Measurements from ENCODE around the gene ELAVL1. TPM values are rescaled to one million over a fixed set of nuclear protein-coding genes. Genes with fewer than 3 reads are reported as not detected.

ELAVL1 gene
- total and polyA plus RNA-seq, 9 of the 15 experiments (the other 6 are each of a cell fraction or from before 2014, with no cell fraction given), result 4.3 to 172 (median 69.2) TPM

GRCh38 chr19:8050274-8051096 lies 45.0 kb upstream of the ELAVL1 start (continued):
- TF ChIP-seq KLF1 (tag; IDR thresholded peaks at IDR 0.05) (no peak), ZC3H11A (IDR thresholded peaks at IDR 0.05; ENCODE audit: low read depth, low read length) (no peak), NR2C1 (IDR thresholded peaks at IDR 0.05) (no peak), NR2C1 (tag; IDR thresholded peaks at IDR 0.05) (0 out of 2 replicates have a peak, but pooled peaks have one; percentile 35), ZNF699 (CRISPR knock-in tag; IDR thresholded peaks at IDR 0.05; ENCODE audit: insufficient replicate concordance) (no peak), HNRNPLL (IDR thresholded peaks at IDR 0.05; ENCODE audit: low read depth, low read length, poor library complexity, severe bottlenecking) (no peak), TBL1XR1 (IDR thresholded peaks at IDR 0.05; ENCODE audit: low read length in 2 of 2) (no peak), AFF4 (CRISPR knock-in tag; IDR thresholded peaks at IDR 0.05) (no peak), ARID2 (IDR thresholded peaks at IDR 0.05) (no peak), ID3 (CRISPR knock-in tag; IDR thresholded peaks at IDR 0.05) (no peak), ID3 (tag; IDR thresholded peaks at IDR 0.05) (0 out of 2 replicates have a peak, but pooled peaks have one; percentile 53), HDAC3 (IDR thresholded peaks at IDR 0.05; ENCODE audit: borderline replicate concordance, partially characterized antibody) (no peak), PRMT5 (CRISPR knock-in tag; IDR thresholded peaks at IDR 0.05) (no peak), PHTF2 (CRISPR knock-in tag; IDR thresholded peaks at IDR 0.05) (no peak), ZNF511 (CRISPR knock-in tag; IDR thresholded peaks at IDR 0.05) (peak; percentile 24; the same call in 1 of the 2 replicates), ZNF146 (CRISPR knock-in tag; IDR thresholded peaks at IDR 0.05; ENCODE audit: unreplicated experiment) (no peak), CHD4 (IDR thresholded peaks at IDR 0.05; ENCODE audit: insufficient read depth, insufficient replicate concordance, low read depth, low read length, poor library complexity, severe bottlenecking) (no peak), PTRF (tag; IDR thresholded peaks at IDR 0.05) (no peak), ZNF263 (CRISPR knock-in tag; IDR thresholded peaks at IDR 0.05; ENCODE audit: borderline replicate concordance) (no peak; the same call in 1 of the 2 replicates), HDGF (IDR thresholded peaks at IDR 0.05) (no peak; the same call in 1 of the 2 replicates), TBP (optimal IDR thresholded peaks at IDR 0.05; ENCODE audit: low read depth, low read length) (peak; percentile 85), ZBTB7A (IDR thresholded peaks at IDR 0.05; ENCODE audit: borderline replicate concordance, control insufficient read depth, low read depth, low read length) (no peak), CCAR2 (IDR thresholded peaks at IDR 0.05; ENCODE audit: low read depth, low read length) (no peak), SIX5 (IDR thresholded peaks at IDR 0.05; ENCODE audit: borderline replicate concordance in 1 of 2, insufficient read depth in 1 of 2, low read depth in 1 of 2, low read length in 2 of 2) (no peak)
